Measurements from ENCODE around the gene SEZ6. TPM values are rescaled to one million over a fixed set of nuclear protein-coding genes. Genes with fewer than 3 reads are reported as not detected.
"Not testable (repeated sequence)": the region's sequence is repeated elsewhere in the genome, so short reads cannot be mapped to it uniquely, and the experiment has no call there.

The SEZ6 gene
- total RNA-seq, 2 donors from 2014 or later, result not detected

GRCh38 chr17:28938552-28938951 lies 67.3 kb downstream of the SEZ6 start:
- Mint-ChIP-seq H3K4me3 (no peak overlapping the region), H3K36me3 (ENCODE audit: insufficient read depth in 2 of 2) (peaks cover 2 to 30% of the 10 kb centered on the region in 2 donors), H3K4me1 (ENCODE audit: low read depth) (peaks cover 85% of the 10 kb centered on the region), H3K27ac (peak overlapping the region; percentile 76), H3K9me3 (no peaks in the 10 kb centered on the region), H3K27me3 (ENCODE audit: low read depth) (no peaks in the 10 kb centered on the region)
- DNase-seq (no peak), ATAC-seq (replicated peaks in 1 of 2) (no peak)

- Mint-ChIP-seq H3K4me1 (ENCODE audit: low read depth) (peaks cover 75% of the 10 kb centered on the region), H3K27me3 (ENCODE audit: low read depth) (no peaks in the 10 kb centered on the region), H3K9me3 (no peaks in the 10 kb centered on the region), H3K27ac (no peak overlapping the region), H3K4me3 (peak overlapping the region in 1 of 2 donors; percentile 41), H3K36me3 (ENCODE audit: insufficient read depth in 2 of 2) (peaks cover 0 to 23% of the 10 kb centered on the region in 2 donors)
- DNase-seq, result no peak
- no peak for ATAC-seq (replicated peaks in 1 of 2)
Measured at GRCh38 chr17:28937044-28937729, 68.6 kb downstream of the SEZ6 start.

GRCh38 chr17:28935744-28936460 lies 69.9 kb downstream of the SEZ6 start:
- Mint-ChIP-seq H3K27ac (peak overlapping the region; percentile 63), H3K9me3 (no peaks in the 10 kb centered on the region), H3K4me1 (ENCODE audit: low read depth) (peaks cover 71% of the 10 kb centered on the region), H3K4me3 (no peak overlapping the region), H3K36me3 (ENCODE audit: insufficient read depth in 2 of 2) (peaks cover 0 to 21% of the 10 kb centered on the region in 2 donors), H3K27me3 (ENCODE audit: low read depth) (no peaks in the 10 kb centered on the region)
- ATAC-seq (replicated peaks in 1 of 2), result no peak
- DNase-seq, result no peak

- not testable (repeated sequence) for H3K27me3 Mint-ChIP-seq (ENCODE audit: low read depth); H3K4me3 Mint-ChIP-seq; DNase-seq; H3K27ac Mint-ChIP-seq; ATAC-seq (replicated peaks in 1 of 2); H3K9me3 Mint-ChIP-seq
- Mint-ChIP-seq H3K36me3 (ENCODE audit: insufficient read depth in 2 of 2) (peaks cover 8 to 24% of the 10 kb centered on the region in 2 donors), H3K4me1 (ENCODE audit: low read depth) (peaks cover 68% of the 10 kb centered on the region)
Measured at GRCh38 chr17:28934508-28934907, 71.3 kb downstream of the SEZ6 start.

- Mint-ChIP-seq H3K4me3 (no peak overlapping the region), H3K27ac (peak overlapping the region; percentile 1), H3K27me3 (ENCODE audit: low read depth) (no peaks in the 10 kb centered on the region), H3K36me3 (ENCODE audit: insufficient read depth in 2 of 2) (peaks cover 31 to 51% of the 10 kb centered on the region in 2 donors), H3K4me1 (ENCODE audit: low read depth) (peaks cover 69% of the 10 kb centered on the region), H3K9me3 (peaks cover 3 to 13% of the 10 kb centered on the region in 2 donors)
- ATAC-seq (replicated peaks in 1 of 2), result no peak
- no peak for DNase-seq
Measured at GRCh38 chr17:28929787-28930186, 76.0 kb downstream of the SEZ6 start.

- peaks cover 71% of the 10 kb centered on the region for H3K4me1 Mint-ChIP-seq (ENCODE audit: low read depth)
- DNase-seq, result peak; percentile 39 to 68
- H3K27ac Mint-ChIP-seq, result no peak overlapping the region
Measured at GRCh38 chr17:28928061-28928460, 77.8 kb downstream of the SEZ6 start.

GRCh38 chr17:28926786-28927185 lies 79.0 kb downstream of the SEZ6 start:
- Mint-ChIP-seq H3K4me3 (no peak overlapping the region), H3K27ac (peak overlapping the region; percentile 67), H3K4me1 (ENCODE audit: low read depth) (peaks cover 71% of the 10 kb centered on the region), H3K27me3 (ENCODE audit: low read depth) (no peaks in the 10 kb centered on the region), H3K36me3 (ENCODE audit: insufficient read depth in 2 of 2) (peaks cover 39 to 64% of the 10 kb centered on the region in 2 donors), H3K9me3 (peaks cover 3 to 13% of the 10 kb centered on the region in 2 donors)
- DNase-seq (no peak), ATAC-seq (replicated peaks in 1 of 2) (no peak)

More at GRCh38 chr17:28928061-28928460, 77.8 kb downstream of the SEZ6 start:
- H3K9me3 Mint-ChIP-seq, result peaks cover 3 to 13% of the 10 kb centered on the region in 2 donors
- H3K27me3 Mint-ChIP-seq (ENCODE audit: low read depth), result no peaks in the 10 kb centered on the region
- H3K4me3 Mint-ChIP-seq, result no peak overlapping the region
- peaks cover 39 to 62% of the 10 kb centered on the region in 2 donors for H3K36me3 Mint-ChIP-seq (ENCODE audit: insufficient read depth in 2 of 2)
- peak; percentile 77 to 85 for ATAC-seq (replicated peaks in 1 of 2)

- peaks cover 40 to 69% of the 10 kb centered on the region in 2 donors for H3K36me3 Mint-ChIP-seq (ENCODE audit: insufficient read depth in 2 of 2)
Measured at GRCh38 chr17:28926366-28926765, 79.5 kb downstream of the SEZ6 start.

GRCh38 chr17:28925912-28926365 lies 79.9 kb downstream of the SEZ6 start:
- Mint-ChIP-seq H3K27ac (peak overlapping the region; percentile 67), H3K4me1 (ENCODE audit: low read depth) (peaks cover 64% of the 10 kb centered on the region), H3K9me3 (peaks cover 3 to 13% of the 10 kb centered on the region in 2 donors), H3K4me3 (peak overlapping the region; percentile 58), H3K36me3 (ENCODE audit: insufficient read depth in 2 of 2) (peaks cover 41 to 69% of the 10 kb centered on the region in 2 donors), H3K27me3 (ENCODE audit: low read depth) (no peaks in the 10 kb centered on the region)
- DNase-seq, result peak; percentile 42 to 55
- peak; percentile 86 to 92 for ATAC-seq (replicated peaks in 1 of 2)

More at GRCh38 chr17:28926366-28926765, 79.5 kb downstream of the SEZ6 start:
- ATAC-seq (replicated peaks in 1 of 2) (no peak), DNase-seq (no peak)
- Mint-ChIP-seq H3K4me3 (peak overlapping the region; percentile 58), H3K27me3 (ENCODE audit: low read depth) (no peaks in the 10 kb centered on the region), H3K9me3 (peaks cover 3 to 13% of the 10 kb centered on the region in 2 donors), H3K27ac (peak overlapping the region; percentile 67), H3K4me1 (ENCODE audit: low read depth) (peaks cover 68% of the 10 kb centered on the region)

GRCh38 chr17:28920201-28920600 lies 85.6 kb downstream of the SEZ6 start:
- no peak for ATAC-seq (replicated peaks in 1 of 2)
- H3K27me3 Mint-ChIP-seq (ENCODE audit: low read depth), result no peaks in the 10 kb centered on the region
- peaks cover 31% of the 10 kb centered on the region for H3K4me1 Mint-ChIP-seq (ENCODE audit: low read depth)
- H3K27ac Mint-ChIP-seq, result no peak overlapping the region
- peaks cover 23 to 57% of the 10 kb centered on the region in 2 donors for H3K36me3 Mint-ChIP-seq (ENCODE audit: insufficient read depth in 2 of 2)
- DNase-seq, result no peak
- H3K9me3 Mint-ChIP-seq, result peaks cover 2% of the 10 kb centered on the region in 2 donors
- H3K4me3 Mint-ChIP-seq, result no peak overlapping the region

- Mint-ChIP-seq H3K4me3 (no peak overlapping the region), H3K4me1 (ENCODE audit: low read depth) (peaks cover 24% of the 10 kb centered on the region), H3K9me3 (peaks cover 8 to 9% of the 10 kb centered on the region in 2 donors), H3K27ac (peak overlapping the region; percentile 48), H3K27me3 (ENCODE audit: low read depth) (no peaks in the 10 kb centered on the region), H3K36me3 (ENCODE audit: insufficient read depth in 2 of 2) (peaks cover 23 to 55% of the 10 kb centered on the region in 2 donors)
- no peak for DNase-seq
- no peak for ATAC-seq (replicated peaks in 1 of 2)
Measured at GRCh38 chr17:28918295-28918694, 87.5 kb downstream of the SEZ6 start.

- DNase-seq (no peak), ATAC-seq (replicated peaks in 1 of 2) (no peak)
- no peak overlapping the region for H3K4me3 Mint-ChIP-seq
- H3K9me3 Mint-ChIP-seq, result peaks cover 8 to 9% of the 10 kb centered on the region in 2 donors
- peaks cover 24 to 56% of the 10 kb centered on the region in 2 donors for H3K36me3 Mint-ChIP-seq (ENCODE audit: insufficient read depth in 2 of 2)
- H3K27me3 Mint-ChIP-seq (ENCODE audit: low read depth), result no peaks in the 10 kb centered on the region
- H3K27ac Mint-ChIP-seq, result no peak overlapping the region
- peaks cover 24% of the 10 kb centered on the region for H3K4me1 Mint-ChIP-seq (ENCODE audit: low read depth)
Measured at GRCh38 chr17:28917465-28917864, 88.4 kb downstream of the SEZ6 start.

GRCh38 chr17:28917029-28917428 lies 88.8 kb downstream of the SEZ6 start:
- Mint-ChIP-seq H3K4me1 (ENCODE audit: low read depth) (peaks cover 24% of the 10 kb centered on the region), H3K27me3 (ENCODE audit: low read depth) (no peaks in the 10 kb centered on the region), H3K4me3 (no peak overlapping the region), H3K9me3 (peaks cover 8 to 9% of the 10 kb centered on the region in 2 donors), H3K27ac (no peak overlapping the region), H3K36me3 (ENCODE audit: insufficient read depth in 2 of 2) (peaks cover 27 to 55% of the 10 kb centered on the region in 2 donors)
- DNase-seq (no peak), ATAC-seq (replicated peaks in 1 of 2) (no peak)
